Heart left ventricle (tissue), 13 donors: ENCODE data around the gene CLCN4.

Experiments
- CTCF ChIP-seq, 12 donors: fragments of 200-600 bp; sonication (generic) in 4 of 12; IDR thresholded peaks; one replicate each; pipeline versions ENCODE4 v1.5.0 to v1.8.0; 2018 to 2022; ENCODE audit warnings: antibody characterized with exemption in 12 of 12, mild to moderate bottlenecking in 5 of 12
- POLR2A ChIP-seq, 2 donors: fragments of 450-650 bp; IDR thresholded peaks; one replicate each; pipeline ENCODE4 v1.6.1; 2017; ENCODE audit warnings: antibody characterized with exemption in 2 of 2, mild to moderate bottlenecking in 2 of 2, moderate library complexity in 2 of 2
- donor health status: ischemic (EF 13 %, LVEDD 7.1; RV severe dilation, severe dysfunction).
- donor health status: DM: no; HTN: yes; CAD: no.
- donor health status: DM: no; HTN: no; CAD: no.
- donor health status: ischemic (EF 25% LVEDD 6.9; RV normal size, moderate dysfunction).
- donor health status: ischemic (EF 25% LVEDD 5.7; RV mildly dilated, moderate dysfunction).
- donor health status: ischemic (EF 35%, LVEDD 5.7; RV mildly dilated, moderate dysfunction).
- donor health status: nonischemic (EF 11% LVEDD 7.7; RV severe dilation, severe dysfunction).
- donor health status: DM: yes; HTN: yes; CAD: no.
- donor health status: PGD.
- donor health status: ischemic (EF 29% LVEDD 5.4; RV normal size, mild dysfunction).
- donor health status: nonischemic (EF 23%, LVEDD 6.1; RV moderate dilation, normal function).

DNA sequence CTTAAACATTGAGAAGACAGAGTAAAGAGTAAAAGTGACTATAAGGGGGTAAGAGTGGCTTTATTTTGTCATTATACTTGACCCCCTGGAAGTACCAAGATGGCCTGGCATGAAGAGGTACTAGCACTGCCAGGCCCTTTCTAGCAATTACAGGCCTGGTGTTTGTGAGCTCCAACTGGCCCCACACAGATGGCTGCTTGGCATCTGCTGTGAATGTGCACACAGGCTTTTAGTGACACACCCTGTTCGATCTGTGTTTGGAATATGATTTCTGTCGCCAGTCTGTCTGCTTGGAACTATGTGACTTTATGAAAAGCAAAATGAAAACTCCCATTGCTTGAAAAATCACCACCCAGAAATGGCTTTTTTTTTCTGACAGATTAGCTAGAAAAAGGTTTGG is 123.3 kb downstream of the CLCN4 start:
- TF ChIP-seq POLR2A (IDR thresholded peaks at IDR 0.05) (no peak), CTCF (IDR thresholded peaks at IDR 0.05) (no peak)
